SH-SY5Y (cell line): ENCODE results near the gene ANKS4B.

Experiments
- GATA2 ChIP-seq: IDR thresholded peaks from 2 replicates; pipeline ENCODE4 v1.6.1; 2011; ENCODE audit warnings: mild to moderate bottlenecking, low read depth, low read length
- GATA3 ChIP-seq: IDR thresholded peaks from 2 replicates; pipeline ENCODE4 v1.6.1; 2011; ENCODE audit warnings: low read depth, mild to moderate bottlenecking, low read length, moderate library complexity

- TF ChIP-seq GATA2 (no peak), GATA3 (no peak)
Measured at GRCh38 chr16:21260870-21261791, 27.6 kb downstream of the ANKS4B start.
